ENCODE measurements around the gene RSRC2. TPM values are rescaled to one million over a fixed set of nuclear protein-coding genes. Genes with fewer than 3 reads are reported as not detected.

The RSRC2 gene
- total and polyA plus RNA-seq, 9 of the 15 experiments (the other 6 are each of a cell fraction or from before 2014, with no cell fraction given): 52.6 to 123 (median 80.3) TPM

GRCh38 chr12:122519418-122519817 is 7.3 kb downstream of the RSRC2 start:
- intact Hi-C loops (cut with micrococcal nuclease): no loop called here

More at GRCh38 chr12:122519418-122519817, 7.3 kb downstream of the RSRC2 start:
- no TSS peak for BruUV-seq (replicated peaks)
- H3K9me3 ChIP-seq (replicated peaks; ENCODE audit: control insufficient read depth, insufficient read depth, low read depth, low read length): no peaks in the 10 kb centered on the region
- no peak for FAIRE-seq
- 100% methylated on average over 1 of the region's 1 CpG for WGBS (ENCODE audit: insufficient coverage, low coverage, missing lambda C conversion rate)
- peaks cover 91% of the 10 kb centered on the region for H3K79me2 ChIP-seq (ENCODE audit: control insufficient read depth, insufficient read depth, low read length)
- no peak overlapping the region for H3K4me3 ChIP-seq
- ChIA-PET POLR2A (interaction anchor here (0.6 to 6.4 kb wide), 4 partner anchors 8 to 19 kb away, joined by 3 to 73 read pairs (median 8); partner anchors contain the start of gene ZCCHC8), CTCF (ENCODE audit: low intra/inter-chr PET ratio) (no interaction called here)
- no peak overlapping the region for H2AFZ ChIP-seq (ENCODE audit: low read depth, low read length)
- H3K4me1 ChIP-seq (replicated peaks in 1 of 2; ENCODE audit: control insufficient read depth in 2 of 2, insufficient read depth in 2 of 2, low read length in 2 of 2): peaks cover 4 to 16% of the 10 kb centered on the region in 2 experiments; a peak in 3 of 5 replicates
- H4K20me1 ChIP-seq (replicated peaks; ENCODE audit: control insufficient read depth, insufficient read depth, low read length): peaks cover 33% of the 10 kb centered on the region
- no peak overlapping the region for H3K9ac ChIP-seq (ENCODE audit: insufficient read depth in 1 of 2, low read depth in 2 of 2, low read length in 2 of 2)
- H3K27me3 ChIP-seq (ENCODE audit: control insufficient read depth in 2 of 2, insufficient read depth in 2 of 2, low read length in 2 of 2): no peaks in the 10 kb centered on the region
- no peak overlapping the region for H3K4me2 ChIP-seq (ENCODE audit: insufficient read depth, low read length)
- H3K27ac ChIP-seq (ENCODE audit: extremely low read depth, low read depth, low read length): no peak overlapping the region
- ATAC-seq: no peak
- no peaks in the 10 kb centered on the region for H3K9me1 ChIP-seq (ENCODE audit: control insufficient read depth, insufficient read depth, low read length)
- in situ Hi-C loops (cut with MboI): no loop called here
- no peak for DNase-seq (ENCODE audit: extremely low read depth in 1 of 4, low spot score in 3 of 4)
- TF ChIP-seq RBM22 (IDR thresholded peaks at IDR 0.05; ENCODE audit: low read depth, low read length, poor library complexity, severe bottlenecking): peak; percentile 5
- peak; percentile 24 for TF ChIP-seq POLR2B (IDR thresholded peaks at IDR 0.05; ENCODE audit: low read depth, partially characterized antibody)
- TF ChIP-seq UBTF (IDR thresholded peaks at IDR 0.05; ENCODE audit: borderline replicate concordance in 1 of 2, low read depth in 2 of 2, low read length in 2 of 2): no peak
- H3K36me3 ChIP-seq (ENCODE audit: control insufficient read depth, insufficient read depth, low read length): peaks cover 98% of the 10 kb centered on the region

Data from K562 (cell line).